Motor neuron (in vitro differentiated cells): ENCODE measurements around the gene RCSD1. TPM values are rescaled to one million over a fixed set of nuclear protein-coding genes. Genes with fewer than 3 reads are reported as not detected.
"Not testable (repeated sequence)": the region's sequence is repeated elsewhere in the genome, so short reads cannot be mapped to it uniquely, and the experiment has no call there.

ENCODE experiments used
- ATAC-seq, 8 experiments: fragments of 200-7000 bp; cut with Tn5 transposase; replicated peaks in 6 of 8; 2 replicates each; pipeline ENCODE4 v1.8.0; 2021; ENCODE audit warnings: mild to moderate bottlenecking in 8 of 8, moderate library complexity in 8 of 8
- H3K27ac ChIP-seq, 2 donors: fragments of 250-450 bp; sonication (Bioruptor Pico); 2 replicates each; pipeline ENCODE4 v1.9.0; 2021; ENCODE audit warnings: antibody characterized with exemption in 2 of 2, mild to moderate bottlenecking in 2 of 2, moderate library complexity in 1 of 2
- H3K4me1 ChIP-seq, 2 donors: fragments of 250-450 bp; sonication (Bioruptor Pico); replicated peaks in 1 of 2; 2 replicates each; pipeline ENCODE4 v1.6.1; 2021; ENCODE audit warnings: antibody characterized with exemption in 2 of 2, mild to moderate bottlenecking in 2 of 2, moderate library complexity in 1 of 2
- H3K4me3 ChIP-seq, 5 donors: fragments of 250-450 bp; sonication (Bioruptor Pico); 2 replicates each; pipeline ENCODE4 v1.9.0; 2021; ENCODE audit warnings: antibody characterized with exemption in 5 of 5, mild to moderate bottlenecking in 5 of 5, moderate library complexity in 4 of 5
- WGBS, 10 experiments: fragments of 450-650 bp; shearing (Covaris generic); methylation state at CpG; one replicate each; pipeline ENCODE4 v1.0.0; 2022; 5-methylcytosine and 5-hydroxymethylcytosine counted together
- in situ Hi-C, 9 experiments: fragments of 400-800 bp; cut with MboI; loops; one replicate each; pipeline ENCODE4 v1.15.0; 2021; ENCODE audit warnings: low sequenced_read_pairs in 9 of 9, low pct_unique_long_range_greater_than_20kb in 2 of 9; ENCODE audit not compliant: unreplicated experiment in 9 of 9
- total RNA-seq, 8 experiments: library from RNA; unstranded; fragments of 300-600 nt; gene quantifications; 2 replicates each; pipeline versions ENCODE4 v1.2.3 to v1.2.4, GENCODE V29; 2022

RCSD1 gene
- total RNA-seq, 8 experiments from 2014 or later: 0.05 to 6.2 (median 0.29) TPM; not detected in 1

GRCh38 chr1:167718914-167719691 is 89.1 kb downstream of the RCSD1 start:
- 82 to 98% (median 91%) methylated on average over 3 to 7 of the region's 7 CpGs for WGBS, 10 experiments

GRCh38 chr1:167719715-167720421 is 89.8 kb downstream of the RCSD1 start:
- not testable (repeated sequence) for H3K27ac ChIP-seq, ATAC-seq, H3K4me3 ChIP-seq
- peaks cover 17 to 22% of the 10 kb centered on the region in 2 donors for H3K4me1 ChIP-seq
- in situ Hi-C loops: loop anchor here in 1 of 9 experiments (10.0 kb wide), 1 partner anchor 85 kb away; no protein-coding TSS in a partner anchor
- 83 to 100% (median 92%) methylated on average over 1 to 22 of the region's 25 CpGs for WGBS, 10 experiments

More at GRCh38 chr1:167718914-167719691, 89.1 kb downstream of the RCSD1 start:
- in situ Hi-C loops: no loop called here
- no peak overlapping the region for H3K27ac ChIP-seq
- peaks cover 15 to 18% of the 10 kb centered on the region in 2 donors for H3K4me1 ChIP-seq
- H3K4me3 ChIP-seq: no peak overlapping the region
- ATAC-seq: no peak

GRCh38 chr1:167720965-167721616 is 91.1 kb downstream of the RCSD1 start:
- H3K27ac ChIP-seq: peak overlapping the region; percentile 25 to 61
- 6 to 62% (median 23%) methylated on average over 2 to 13 of the region's 13 CpGs for WGBS, 10 experiments
- in situ Hi-C loops: loop anchor here in 1 of 9 experiments (10.0 kb wide), 1 partner anchor 84 kb away; no protein-coding TSS in a partner anchor
- peak in 5 of 8 experiments; percentile 1 to 13 (median 3) for ATAC-seq
- peak overlapping the region; percentile 77 to 97 (median 92) for H3K4me3 ChIP-seq
- peaks cover 19 to 22% of the 10 kb centered on the region in 2 donors for H3K4me1 ChIP-seq

- WGBS, 10 experiments: 0 to 7% (median 1%) methylated on average over 1 to 17 of the region's 52 CpGs; no CpG with 5 or more reads in 4 of the 10 experiments
- Histone ChIP-seq H3K4me3 (peak within 1 kb of the TSS; percentile 77 to 97 (median 92)), H3K4me1 (peaks cover 20 to 24% of the 10 kb centered on the region in 2 donors), H3K27ac (peak within 1 kb of the TSS; percentile 78 to 79)
- in situ Hi-C loops: loop anchor here in 1 of 9 experiments (10.0 kb wide), 1 partner anchor 83 kb away; no protein-coding TSS in a partner anchor
- peak; percentile 94 to 98 (median 96) for ATAC-seq
These were observed 91.7 kb downstream of the RCSD1 start, which contains the start of gene MPZL1 for GRCh38 chr1:167721617-167722151. TSS of gene MPZL1 (plus strand) at chr1:167721982. CDS start at chr1:167722152, 170 bp downstream.

- ATAC-seq: peak; percentile 66 to 80 (median 73)
- 0 to 7% (median 0%) methylated on average over 2 to 12 of the region's 52 CpGs; no CpG with 5 or more reads in 1 of the 10 experiments for WGBS, 10 experiments
- Histone ChIP-seq H3K27ac (peak overlapping the region; percentile 78 to 79), H3K4me3 (peak overlapping the region; percentile 77 to 97 (median 92)), H3K4me1 (peaks cover 20 to 24% of the 10 kb centered on the region in 2 donors)
- in situ Hi-C loops: loop anchor here in 1 of 9 experiments (10.0 kb wide), 1 partner anchor 82 kb away; no protein-coding TSS in a partner anchor
These were observed 92.3 kb downstream of the RCSD1 start for GRCh38 chr1:167722152-167722869.

- peaks cover 20 to 24% of the 10 kb centered on the region in 2 donors for H3K4me1 ChIP-seq
- WGBS, 10 experiments: 0 to 11% (median 6%) methylated on average over 2 to 4 of the region's 4 CpGs
- H3K4me3 ChIP-seq: peak overlapping the region; percentile 77 to 97 (median 92)
- no peak for ATAC-seq
- H3K27ac ChIP-seq: no peak overlapping the region
- in situ Hi-C loops: loop anchor here in 1 of 9 experiments (10.0 kb wide), 1 partner anchor 82 kb away; no protein-coding TSS in a partner anchor
These were observed 92.8 kb downstream of the RCSD1 start for GRCh38 chr1:167722870-167723251.

- peaks cover 20 to 24% of the 10 kb centered on the region in 2 donors for H3K4me1 ChIP-seq
- in situ Hi-C loops: loop anchor here in 1 of 9 experiments (10.0 kb wide), 1 partner anchor 81 kb away; no protein-coding TSS in a partner anchor
- no peak overlapping the region for H3K27ac ChIP-seq
- H3K4me3 ChIP-seq: peak overlapping the region in 1 of 5 donors; percentile 97
- WGBS, 10 experiments: 60 to 93% (median 83%) methylated on average over 1 to 2 of the region's 2 CpGs
- ATAC-seq: no peak
These were observed 93.8 kb downstream of the RCSD1 start for GRCh38 chr1:167723707-167724323.

- in situ Hi-C loops: loop anchor here in 1 of 9 experiments (10.0 kb wide), 1 partner anchor 79 kb away; no protein-coding TSS in a partner anchor
- Histone ChIP-seq H3K4me1 (peaks cover 18 to 21% of the 10 kb centered on the region in 2 donors), H3K4me3 (no peak overlapping the region), H3K27ac (no peak overlapping the region)
- 13 to 100% (median 73%) methylated on average over 1 of the region's 1 CpG; no CpG with 5 or more reads in 2 of the 10 experiments for WGBS, 10 experiments
- no peak for ATAC-seq
These were observed 96.0 kb downstream of the RCSD1 start for GRCh38 chr1:167726008-167726407.

GRCh38 chr1:167728818-167729410 is 98.9 kb downstream of the RCSD1 start:
- 90 to 100% (median 95%) methylated on average over 3 to 8 of the region's 8 CpGs; no CpG with 5 or more reads in 2 of the 10 experiments for WGBS, 10 experiments
- in situ Hi-C loops: loop anchor here in 1 of 9 experiments (10.0 kb wide), 1 partner anchor 76 kb away; no protein-coding TSS in a partner anchor
- Histone ChIP-seq H3K27ac (no peak overlapping the region), H3K4me1 (peaks cover 7 to 8% of the 10 kb centered on the region in 2 donors), H3K4me3 (no peak overlapping the region)
- no peak for ATAC-seq

GRCh38 chr1:167734227-167734626 is 104.2 kb downstream of the RCSD1 start:
- 83 to 100% (median 98%) methylated on average over 1 to 4 of the region's 4 CpGs; no CpG with 5 or more reads in 1 of the 10 experiments for whole genome bisulfite sequencing, 10 experiments
- ATAC-seq: no peak
- H3K4me1 ChIP-seq: no peaks in the 10 kb centered on the region
- no peak overlapping the region for H3K27ac ChIP-seq
- H3K4me3 ChIP-seq: no peak overlapping the region
- in situ Hi-C loops: no loop called here

GRCh38 chr1:167734841-167735240 is 104.8 kb downstream of the RCSD1 start:
- in situ Hi-C loops: no loop called here
- Histone ChIP-seq H3K4me3 (no peak overlapping the region), H3K27ac (no peak overlapping the region), H3K4me1 (no peaks in the 10 kb centered on the region)
- 10 to 100% (median 90%) methylated on average over 1 of the region's 1 CpG; no CpG with 5 or more reads in 3 of the 10 experiments for WGBS, 10 experiments
- ATAC-seq: no peak
